ENCODE data around the gene SERPINH1. TPM values are rescaled to one million over a fixed set of nuclear protein-coding genes. Genes with fewer than 3 reads are reported as not detected.

SERPINH1 gene
- total and polyA plus RNA-seq, 2 of the 13 experiments (the other 11 are each of a cell fraction or from before 2014, with no cell fraction given), result 83.6 to 83.8 TPM

DNA sequence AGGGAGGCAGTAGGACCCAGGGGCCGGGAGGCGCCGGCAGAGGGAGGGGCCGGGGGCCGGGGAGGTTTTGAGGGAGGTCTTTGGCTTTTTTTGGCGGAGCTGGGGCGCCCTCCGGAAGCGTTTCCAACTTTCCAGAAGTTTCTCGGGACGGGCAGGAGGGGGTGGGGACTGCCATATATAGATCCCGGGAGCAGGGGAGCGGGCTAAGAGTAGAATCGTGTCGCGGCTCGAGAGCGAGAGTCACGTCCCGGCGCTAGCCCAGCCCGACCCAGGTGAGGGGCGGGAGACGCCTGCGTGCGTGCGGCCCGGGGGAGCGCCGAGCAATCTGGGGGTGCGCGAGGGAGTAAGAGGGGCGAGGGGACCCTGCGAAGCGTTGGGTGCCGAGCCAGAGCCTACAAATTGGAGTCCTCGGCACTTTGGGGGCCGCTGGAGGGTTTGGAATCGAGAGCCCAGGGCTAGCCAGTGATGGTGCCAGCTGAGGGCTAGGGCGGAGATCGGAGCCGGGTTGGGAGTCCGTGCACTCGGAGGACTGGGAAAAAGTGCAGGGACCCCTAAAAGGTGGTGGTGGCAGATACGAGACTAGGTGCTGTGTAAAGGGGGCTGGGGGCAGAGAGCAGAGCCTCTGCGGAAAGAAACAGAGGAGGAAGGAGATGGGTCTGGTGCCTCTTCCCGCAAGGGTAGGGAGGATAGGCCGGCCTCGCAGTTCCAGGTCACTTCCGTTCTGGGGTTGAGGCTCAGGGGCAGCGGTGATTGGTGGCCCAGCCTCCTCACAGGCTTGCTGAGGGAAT, at the start of gene SERPINH1 (continued):
- TF ChIP-seq MTF1 (CRISPR knock-in tag; IDR thresholded peaks at IDR 0.05) (no peak), ADNP (CRISPR knock-in tag; IDR thresholded peaks at IDR 0.05) (no peak), ZFP62 (CRISPR knock-in tag; IDR thresholded peaks at IDR 0.05) (no peak), ZNF891 (CRISPR knock-in tag; IDR thresholded peaks at IDR 0.05) (0 out of 2 replicates have a peak, but pooled peaks have one; percentile 28), MBD4 (IDR thresholded peaks at IDR 0.05; ENCODE audit: borderline replicate concordance, low read length) (no peak), ZNF24 (IDR thresholded peaks at IDR 0.05) (no peak), SIN3A (IDR thresholded peaks at IDR 0.05; ENCODE audit: borderline replicate concordance, low read depth, low read length) (peak; percentile 70; the same call in 1 of the 2 replicates), THAP11 (CRISPR knock-in tag; IDR thresholded peaks at IDR 0.05) (peak; percentile 58; the same call in 1 of the 2 replicates), TOPORS (CRISPR knock-in tag; IDR thresholded peaks at IDR 0.05) (no peak), ZNF703 (CRISPR knock-in tag; IDR thresholded peaks at IDR 0.05; ENCODE audit: borderline replicate concordance) (no peak), NFE2L2 (IDR thresholded peaks at IDR 0.05; ENCODE audit: low read length) (no peak), HHEX (CRISPR knock-in tag; IDR thresholded peaks at IDR 0.05) (no peak), PHF5A (CRISPR knock-in tag; IDR thresholded peaks at IDR 0.05; ENCODE audit: low read depth, unreplicated experiment) (no peak), SP140L (CRISPR knock-in tag; IDR thresholded peaks at IDR 0.05; ENCODE audit: borderline replicate concordance) (no peak), ZSCAN29 (CRISPR knock-in tag; conservative IDR thresholded peaks at IDR 0.05) (no peak)
- TF ChIP-seq, protein P1, sequence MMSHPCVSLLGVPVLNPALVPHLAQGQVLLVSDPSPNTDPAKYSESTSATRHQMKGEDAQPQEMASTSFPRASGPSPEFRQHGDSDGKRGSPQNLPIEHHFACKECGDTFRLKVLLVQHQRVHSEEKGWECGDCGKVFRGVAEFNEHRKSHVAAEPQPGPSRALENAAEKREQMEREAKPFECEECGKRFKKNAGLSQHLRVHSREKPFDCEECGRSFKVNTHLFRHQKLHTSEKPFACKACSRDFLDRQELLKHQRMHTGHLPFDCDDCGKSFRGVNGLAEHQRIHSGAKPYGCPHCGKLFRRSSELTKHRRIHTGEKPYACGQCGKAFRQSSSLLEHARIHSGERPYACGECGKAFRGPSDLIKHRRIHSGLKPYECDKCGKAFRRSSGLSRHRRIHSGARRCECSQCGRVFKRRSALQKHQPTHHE (CRISPR knock-in tag; IDR thresholded peaks at IDR 0.05; ENCODE audit: borderline replicate concordance), result peak; percentile 46; the same call in 1 of the 2 replicates
- TF ChIP-seq, protein P2, sequence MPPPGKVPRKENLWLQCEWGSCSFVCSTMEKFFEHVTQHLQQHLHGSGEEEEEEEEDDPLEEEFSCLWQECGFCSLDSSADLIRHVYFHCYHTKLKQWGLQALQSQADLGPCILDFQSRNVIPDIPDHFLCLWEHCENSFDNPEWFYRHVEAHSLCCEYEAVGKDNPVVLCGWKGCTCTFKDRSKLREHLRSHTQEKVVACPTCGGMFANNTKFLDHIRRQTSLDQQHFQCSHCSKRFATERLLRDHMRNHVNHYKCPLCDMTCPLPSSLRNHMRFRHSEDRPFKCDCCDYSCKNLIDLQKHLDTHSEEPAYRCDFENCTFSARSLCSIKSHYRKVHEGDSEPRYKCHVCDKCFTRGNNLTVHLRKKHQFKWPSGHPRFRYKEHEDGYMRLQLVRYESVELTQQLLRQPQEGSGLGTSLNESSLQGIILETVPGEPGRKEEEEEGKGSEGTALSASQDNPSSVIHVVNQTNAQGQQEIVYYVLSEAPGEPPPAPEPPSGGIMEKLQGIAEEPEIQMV (CRISPR knock-in tag; IDR thresholded peaks at IDR 0.05; ENCODE audit: low read depth), result no peak
- TF ChIP-seq, protein P3, sequence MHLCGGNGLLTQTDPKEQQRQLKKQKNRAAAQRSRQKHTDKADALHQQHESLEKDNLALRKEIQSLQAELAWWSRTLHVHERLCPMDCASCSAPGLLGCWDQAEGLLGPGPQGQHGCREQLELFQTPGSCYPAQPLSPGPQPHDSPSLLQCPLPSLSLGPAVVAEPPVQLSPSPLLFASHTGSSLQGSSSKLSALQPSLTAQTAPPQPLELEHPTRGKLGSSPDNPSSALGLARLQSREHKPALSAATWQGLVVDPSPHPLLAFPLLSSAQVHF (CRISPR knock-in tag; IDR thresholded peaks at IDR 0.05), result no peak
- TF ChIP-seq, protein P4, sequence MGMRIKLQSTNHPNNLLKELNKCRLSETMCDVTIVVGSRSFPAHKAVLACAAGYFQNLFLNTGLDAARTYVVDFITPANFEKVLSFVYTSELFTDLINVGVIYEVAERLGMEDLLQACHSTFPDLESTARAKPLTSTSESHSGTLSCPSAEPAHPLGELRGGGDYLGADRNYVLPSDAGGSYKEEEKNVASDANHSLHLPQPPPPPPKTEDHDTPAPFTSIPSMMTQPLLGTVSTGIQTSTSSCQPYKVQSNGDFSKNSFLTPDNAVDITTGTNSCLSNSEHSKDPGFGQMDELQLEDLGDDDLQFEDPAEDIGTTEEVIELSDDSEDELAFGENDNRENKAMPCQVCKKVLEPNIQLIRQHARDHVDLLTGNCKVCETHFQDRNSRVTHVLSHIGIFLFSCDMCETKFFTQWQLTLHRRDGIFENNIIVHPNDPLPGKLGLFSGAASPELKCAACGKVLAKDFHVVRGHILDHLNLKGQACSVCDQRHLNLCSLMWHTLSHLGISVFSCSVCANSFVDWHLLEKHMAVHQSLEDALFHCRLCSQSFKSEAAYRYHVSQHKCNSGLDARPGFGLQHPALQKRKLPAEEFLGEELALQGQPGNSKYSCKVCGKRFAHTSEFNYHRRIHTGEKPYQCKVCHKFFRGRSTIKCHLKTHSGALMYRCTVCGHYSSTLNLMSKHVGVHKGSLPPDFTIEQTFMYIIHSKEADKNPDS (CRISPR knock-in tag; IDR thresholded peaks at IDR 0.05), result 0 out of 2 replicates have a peak, but pooled peaks have one; percentile 22
- TF ChIP-seq, protein P5, sequence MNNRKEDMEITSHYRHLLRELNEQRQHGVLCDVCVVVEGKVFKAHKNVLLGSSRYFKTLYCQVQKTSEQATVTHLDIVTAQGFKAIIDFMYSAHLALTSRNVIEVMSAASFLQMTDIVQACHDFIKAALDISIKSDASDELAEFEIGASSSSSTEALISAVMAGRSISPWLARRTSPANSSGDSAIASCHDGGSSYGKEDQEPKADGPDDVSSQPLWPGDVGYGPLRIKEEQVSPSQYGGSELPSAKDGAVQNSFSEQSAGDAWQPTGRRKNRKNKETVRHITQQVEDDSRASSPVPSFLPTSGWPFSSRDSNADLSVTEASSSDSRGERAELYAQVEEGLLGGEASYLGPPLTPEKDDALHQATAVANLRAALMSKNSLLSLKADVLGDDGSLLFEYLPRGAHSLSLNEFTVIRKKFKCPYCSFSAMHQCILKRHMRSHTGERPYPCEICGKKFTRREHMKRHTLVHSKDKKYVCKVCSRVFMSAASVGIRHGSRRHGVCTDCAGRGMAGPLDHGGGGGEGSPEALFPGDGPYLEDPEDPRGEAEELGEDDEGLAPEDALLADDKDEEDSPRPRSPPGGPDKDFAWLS (CRISPR knock-in tag; IDR thresholded peaks at IDR 0.05; ENCODE audit: borderline replicate concordance), result no peak
- TF ChIP-seq, protein P6, sequence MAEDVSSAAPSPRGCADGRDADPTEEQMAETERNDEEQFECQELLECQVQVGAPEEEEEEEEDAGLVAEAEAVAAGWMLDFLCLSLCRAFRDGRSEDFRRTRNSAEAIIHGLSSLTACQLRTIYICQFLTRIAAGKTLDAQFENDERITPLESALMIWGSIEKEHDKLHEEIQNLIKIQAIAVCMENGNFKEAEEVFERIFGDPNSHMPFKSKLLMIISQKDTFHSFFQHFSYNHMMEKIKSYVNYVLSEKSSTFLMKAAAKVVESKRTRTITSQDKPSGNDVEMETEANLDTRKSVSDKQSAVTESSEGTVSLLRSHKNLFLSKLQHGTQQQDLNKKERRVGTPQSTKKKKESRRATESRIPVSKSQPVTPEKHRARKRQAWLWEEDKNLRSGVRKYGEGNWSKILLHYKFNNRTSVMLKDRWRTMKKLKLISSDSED (CRISPR knock-in tag; IDR thresholded peaks at IDR 0.05), result no peak

Measured in HepG2 (cell line).